Esophagus muscularis mucosa (tissue), 4 donors: ENCODE results near the gene TMEM108. TPM values are rescaled to one million over a fixed set of nuclear protein-coding genes. Genes with fewer than 3 reads are reported as not detected.

Source experiments
- DNase-seq: peaks from one replicate; pipeline ENCODE4 v3.0.0-alpha.2; 2017; ENCODE audit errors: extremely low spot score
- H3K27ac ChIP-seq, 4 donors: fragments of 200-600 bp; sonication (generic); replicated peaks in 1 of 4; 1 replicate in 3 of 4; 2 replicates in 1 of 4; pipeline ENCODE4 v1.5.1; 2016 to 2019; ENCODE audit warnings: mild to moderate bottlenecking in 1 of 4
- H3K27me3 ChIP-seq, 4 donors: fragments of 200-600 bp; sonication (generic); one replicate each; pipeline versions ENCODE4 v1.5.1 to v1.6.0; 2016 to 2019
- H3K36me3 ChIP-seq, 4 donors: fragments of 200-600 bp; sonication (generic); one replicate each; pipeline ENCODE4 v1.5.1; 2016 to 2019
- H3K4me1 ChIP-seq, 4 donors: fragments of 200-600 bp; sonication (generic); one replicate each; pipeline ENCODE4 v1.5.1; 2016 to 2019
- H3K4me3 ChIP-seq, 4 donors: fragments of 200-600 bp; sonication (generic); 1 replicate in 2 of 4; 2 replicates in 2 of 4; pipeline ENCODE4 v1.5.1; 2016 to 2019; ENCODE audit warnings: mild to moderate bottlenecking in 4 of 4, moderate library complexity in 1 of 4
- H3K9me3 ChIP-seq, 4 donors: fragments of 200-600 bp; sonication (generic); 1 replicate in 3 of 4; 2 replicates in 1 of 4; pipeline ENCODE4 v1.5.1; 2016 to 2019
- CTCF ChIP-seq, 3 experiments: fragments of 200-600 bp in 2 of 3; fragments of 450-650 bp in 1 of 3; sonication (generic) in 2 of 3; IDR thresholded peaks; one replicate each; pipeline ENCODE4 v1.5.1; 2017 to 2019; ENCODE audit warnings: antibody characterized with exemption in 3 of 3, mild to moderate bottlenecking in 2 of 3, moderate library complexity in 1 of 3
- EP300 ChIP-seq: sonication (generic); formaldehyde crosslinking; IDR thresholded peaks from one replicate; pipeline ENCODE4 v1.6.1; 2017; ENCODE audit warnings: antibody characterized with exemption
- POLR2A ChIP-seq: fragments of 450-650 bp; IDR thresholded peaks from one replicate; pipeline ENCODE4 v1.6.1; 2017; ENCODE audit warnings: antibody characterized with exemption, moderate library complexity, mild to moderate bottlenecking, low read depth
- POLR2AphosphoS5 ChIP-seq, 2 donors: sonication (generic); formaldehyde crosslinking; IDR thresholded peaks; one replicate each; pipeline ENCODE4 v1.6.1; 2017; ENCODE audit warnings: antibody characterized with exemption in 2 of 2
- WGBS: methylation state at CpG from one replicate; pipeline ENCODE4 v1.1.5; 2018; 5-methylcytosine and 5-hydroxymethylcytosine counted together
- intact Hi-C: fragments of 100-400 bp; cut with DNase I; formaldehyde crosslinking; loops from one replicate; pipeline ENCODE4 v1.15.1; 2023
- total RNA-seq, 4 donors: library from RNA; depleted of rRNA; stranded (reverse); fragments of >200 nt; gene quantifications; one replicate each; pipeline versions ENCODE4 v1.1.0 to v1.2.1, GENCODE V29; 2016

The TMEM108 gene
- total RNA-seq, 4 donors from 2014 or later = 8.6 to 12.1 (median 11.2) TPM

GRCh38 chr3:133138017-133138416, 99.8 kb downstream of the TMEM108 start:
- Histone ChIP-seq H3K9me3 (no peaks in the 10 kb centered on the region), H3K4me3 (no peak overlapping the region), H3K36me3 (no peaks in the 10 kb centered on the region), H3K27ac (no peak overlapping the region), H3K27me3 (no peaks in the 10 kb centered on the region), H3K4me1 (peaks cover 0 to 19% (median 10%) of the 10 kb centered on the region in 4 donors)
- intact Hi-C loops = no loop called here
- DNase-seq = no peak
- TF ChIP-seq POLR2A (no peak), EP300 (no peak), CTCF (IDR thresholded peaks at IDR 0.05) (no peak), POLR2AphosphoS5 (IDR thresholded peaks at IDR 0.05) (no peak)
- WGBS = 62% methylated on average over 1 of the region's 1 CpG

- Histone ChIP-seq H3K9me3 (no peaks in the 10 kb centered on the region), H3K27me3 (no peaks in the 10 kb centered on the region), H3K4me1 (no peaks in the 10 kb centered on the region), H3K27ac (no peak overlapping the region), H3K36me3 (no peaks in the 10 kb centered on the region), H3K4me3 (no peak overlapping the region)
- intact Hi-C loops = no loop called here
- no peak for DNase-seq
- TF ChIP-seq EP300 = no peak
- no peak for TF ChIP-seq POLR2AphosphoS5 (IDR thresholded peaks at IDR 0.05)
- no peak for TF ChIP-seq CTCF (IDR thresholded peaks at IDR 0.05)
- TF ChIP-seq POLR2A = no peak
- 68% methylated on average over 2 of the region's 2 CpGs for WGBS
Observed at GRCh38 chr3:133152056-133152455, 113.9 kb downstream of the TMEM108 start.

GRCh38 chr3:133152681-133153220, 114.6 kb downstream of the TMEM108 start:
- Histone ChIP-seq H3K36me3 (no peaks in the 10 kb centered on the region), H3K4me3 (no peak overlapping the region), H3K4me1 (no peaks in the 10 kb centered on the region), H3K27me3 (no peaks in the 10 kb centered on the region), H3K27ac (no peak overlapping the region), H3K9me3 (no peaks in the 10 kb centered on the region)
- no peak for DNase-seq
- intact Hi-C loops = no loop called here
- TF ChIP-seq EP300 (no peak), POLR2A (no peak), CTCF (IDR thresholded peaks at IDR 0.05) (no peak), POLR2AphosphoS5 (IDR thresholded peaks at IDR 0.05) (no peak)
- 90% methylated on average over 2 of the region's 2 CpGs for WGBS

GRCh38 chr3:133153382-133153781, 115.2 kb downstream of the TMEM108 start:
- no peak overlapping the region for H3K4me3 ChIP-seq
- no peak for TF ChIP-seq CTCF (IDR thresholded peaks at IDR 0.05)
- no peak for TF ChIP-seq POLR2A
- TF ChIP-seq EP300 = no peak
- TF ChIP-seq POLR2AphosphoS5 (IDR thresholded peaks at IDR 0.05) = no peak
- no peak for DNase-seq
- H3K27me3 ChIP-seq = no peaks in the 10 kb centered on the region
- no peaks in the 10 kb centered on the region for H3K4me1 ChIP-seq
- H3K36me3 ChIP-seq = no peaks in the 10 kb centered on the region
- intact Hi-C loops = no loop called here
- H3K9me3 ChIP-seq = no peaks in the 10 kb centered on the region
- no peak overlapping the region for H3K27ac ChIP-seq

- no peak overlapping the region for H3K27ac ChIP-seq
- H3K4me1 ChIP-seq = no peaks in the 10 kb centered on the region
- intact Hi-C loops = no loop called here
- no peak overlapping the region for H3K4me3 ChIP-seq
- no peak for TF ChIP-seq CTCF (IDR thresholded peaks at IDR 0.05)
- TF ChIP-seq POLR2A = no peak
- no peak for TF ChIP-seq POLR2AphosphoS5 (IDR thresholded peaks at IDR 0.05)
- no peak for TF ChIP-seq EP300
- no peaks in the 10 kb centered on the region for H3K36me3 ChIP-seq
- 66% methylated on average over 2 of the region's 2 CpGs for WGBS
- no peak for DNase-seq
- H3K27me3 ChIP-seq = no peaks in the 10 kb centered on the region
- H3K9me3 ChIP-seq = no peaks in the 10 kb centered on the region
Observed at GRCh38 chr3:133157716-133158115, 119.5 kb downstream of the TMEM108 start.
